ENCODE results near the gene WDR33. TPM values are rescaled to one million over a fixed set of nuclear protein-coding genes. Genes with fewer than 3 reads are reported as not detected.

The WDR33 gene
- total RNA-seq, 2 donors from 2014 or later: 34.9 to 55.6 TPM

GRCh38 chr2:127719301-127720218 is 91.4 kb downstream of the WDR33 start:
- H3K9me3 ChIP-seq: no peaks in the 10 kb centered on the region
- H3K36me3 ChIP-seq: peaks cover 47% of the 10 kb centered on the region
- H3K27ac ChIP-seq: no peak overlapping the region
- DNase-seq (ENCODE audit: low spot score): no peak
- H3K4me3 ChIP-seq: no peak overlapping the region
- TF ChIP-seq CTCF (IDR thresholded peaks at IDR 0.05): no peak
- ATAC-seq (ENCODE audit: insufficient number of reproducible peaks, low FRiP score, low read depth): no peak
- no peaks in the 10 kb centered on the region for H3K27me3 ChIP-seq (replicated peaks; ENCODE audit: insufficient read depth)
- no peaks in the 10 kb centered on the region for H3K4me1 ChIP-seq (ENCODE audit: control insufficient read depth in 1 of 2, low read depth in 2 of 2)

GRCh38 chr2:127718271-127718670 is 92.7 kb downstream of the WDR33 start:
- Histone ChIP-seq H3K27ac (no peak overlapping the region), H3K4me3 (no peak overlapping the region), H3K36me3 (peaks cover 47% of the 10 kb centered on the region), H3K27me3 (replicated peaks; ENCODE audit: insufficient read depth) (no peaks in the 10 kb centered on the region), H3K4me1 (ENCODE audit: control insufficient read depth in 1 of 2, low read depth in 2 of 2) (no peaks in the 10 kb centered on the region), H3K9me3 (no peaks in the 10 kb centered on the region)
- no peak for TF ChIP-seq CTCF (IDR thresholded peaks at IDR 0.05)
- no peak for ATAC-seq (ENCODE audit: insufficient number of reproducible peaks, low FRiP score, low read depth)
- no peak for DNase-seq (ENCODE audit: low spot score)

- no peak overlapping the region for H3K27ac ChIP-seq
- no peak for TF ChIP-seq CTCF (IDR thresholded peaks at IDR 0.05)
- no peak for ATAC-seq (ENCODE audit: insufficient number of reproducible peaks, low FRiP score, low read depth)
- no peak overlapping the region for H3K4me3 ChIP-seq
- no peaks in the 10 kb centered on the region for H3K4me1 ChIP-seq (ENCODE audit: control insufficient read depth in 1 of 2, low read depth in 2 of 2)
- no peaks in the 10 kb centered on the region for H3K9me3 ChIP-seq
- no peak for DNase-seq (ENCODE audit: low spot score)
- peaks cover 34% of the 10 kb centered on the region for H3K36me3 ChIP-seq
- no peaks in the 10 kb centered on the region for H3K27me3 ChIP-seq (replicated peaks; ENCODE audit: insufficient read depth)
These were observed 95.1 kb downstream of the WDR33 start for GRCh38 chr2:127715778-127716449.

- Histone ChIP-seq H3K4me3 (no peak overlapping the region), H3K36me3 (peaks cover 19% of the 10 kb centered on the region), H3K27me3 (replicated peaks; ENCODE audit: insufficient read depth) (no peaks in the 10 kb centered on the region), H3K9me3 (no peaks in the 10 kb centered on the region), H3K4me1 (ENCODE audit: control insufficient read depth in 1 of 2, low read depth in 2 of 2) (no peaks in the 10 kb centered on the region), H3K27ac (no peak overlapping the region)
- no peak for DNase-seq (ENCODE audit: low spot score)
- no peak for TF ChIP-seq CTCF (IDR thresholded peaks at IDR 0.05)
- no peak for ATAC-seq (ENCODE audit: insufficient number of reproducible peaks, low FRiP score, low read depth)
These were observed 97.4 kb downstream of the WDR33 start for GRCh38 chr2:127713562-127713961.

GRCh38 chr2:127712999-127713398 is 98.0 kb downstream of the WDR33 start:
- H3K36me3 ChIP-seq: peaks cover 18% of the 10 kb centered on the region
- TF ChIP-seq CTCF (IDR thresholded peaks at IDR 0.05): no peak

More at GRCh38 chr2:127712999-127713398, 98.0 kb downstream of the WDR33 start:
- H3K27ac ChIP-seq: no peak overlapping the region
- no peak for DNase-seq (ENCODE audit: low spot score)
- ATAC-seq (ENCODE audit: insufficient number of reproducible peaks, low FRiP score, low read depth): no peak
- no peaks in the 10 kb centered on the region for H3K4me1 ChIP-seq (ENCODE audit: control insufficient read depth in 1 of 2, low read depth in 2 of 2)
- no peaks in the 10 kb centered on the region for H3K27me3 ChIP-seq (replicated peaks; ENCODE audit: insufficient read depth)
- no peak overlapping the region for H3K4me3 ChIP-seq
- H3K9me3 ChIP-seq: no peaks in the 10 kb centered on the region
